Chondrocyte (in vitro differentiated cells): ENCODE data around the gene P2RY4. TPM values are rescaled to one million over a fixed set of nuclear protein-coding genes. Genes with fewer than 3 reads are reported as not detected.
"Not testable (repeated sequence)": the region's sequence is repeated elsewhere in the genome, so short reads cannot be mapped to it uniquely, and the experiment has no call there.

Source experiments
- DNase-seq: peaks from one replicate; pipeline ENCODE4 v3.0.0; 2021; ENCODE audit warnings: mixed read lengths, low spot score
- H3K27ac Mint-ChIP-seq: one replicate; pipeline ENCODE4 v1.8.0; 2021; ENCODE audit warnings: mild to moderate bottlenecking, moderate library complexity, mixed read lengths; ENCODE audit not compliant: unreplicated experiment
- H3K27me3 Mint-ChIP-seq: 2 replicates; pipeline ENCODE4 v1.8.0; 2021; ENCODE audit warnings: low read depth, mixed read lengths
- H3K36me3 Mint-ChIP-seq: 2 replicates; pipeline ENCODE4 v1.8.0; 2021; ENCODE audit warnings: low read depth, mixed read lengths
- H3K4me1 Mint-ChIP-seq: 2 replicates; pipeline ENCODE4 v1.8.0; 2021; ENCODE audit warnings: low read depth, mild to moderate bottlenecking, mixed read lengths
- H3K4me3 Mint-ChIP-seq: one replicate; pipeline ENCODE4 v1.8.0; 2021; ENCODE audit warnings: mild to moderate bottlenecking, moderate library complexity, mixed read lengths; ENCODE audit not compliant: unreplicated experiment
- H3K9me3 Mint-ChIP-seq: 2 replicates; pipeline ENCODE4 v1.8.0; 2021; ENCODE audit warnings: low read depth, mixed read lengths
- total RNA-seq: library from RNA; stranded (reverse); gene quantifications from 3 replicates; pipeline ENCODE4 v1.2.1, GENCODE V29; 2021
- TF ChIP-seq, protein P1 (sequence below): fragments of 200-600 bp; sonication (generic); IDR thresholded peaks from 2 replicates; pipeline ENCODE4 v1.5.0; 2021; ENCODE audit warnings: antibody characterized with exemption, mild to moderate bottlenecking, moderate library complexity

P2RY4 gene
- total RNA-seq, 1 donor from 2014 or later = not detected

GRCh38 chrX:70254063-70254400, 6.0 kb downstream of the P2RY4 start:
- Mint-ChIP-seq H3K27me3 (no peaks in the 10 kb centered on the region), H3K4me3 (no peak overlapping the region), H3K27ac (no peak overlapping the region), H3K9me3 (peaks cover 30% of the 10 kb centered on the region), H3K4me1 (no peaks in the 10 kb centered on the region), H3K36me3 (no peaks in the 10 kb centered on the region)
- TF ChIP-seq, protein P1, sequence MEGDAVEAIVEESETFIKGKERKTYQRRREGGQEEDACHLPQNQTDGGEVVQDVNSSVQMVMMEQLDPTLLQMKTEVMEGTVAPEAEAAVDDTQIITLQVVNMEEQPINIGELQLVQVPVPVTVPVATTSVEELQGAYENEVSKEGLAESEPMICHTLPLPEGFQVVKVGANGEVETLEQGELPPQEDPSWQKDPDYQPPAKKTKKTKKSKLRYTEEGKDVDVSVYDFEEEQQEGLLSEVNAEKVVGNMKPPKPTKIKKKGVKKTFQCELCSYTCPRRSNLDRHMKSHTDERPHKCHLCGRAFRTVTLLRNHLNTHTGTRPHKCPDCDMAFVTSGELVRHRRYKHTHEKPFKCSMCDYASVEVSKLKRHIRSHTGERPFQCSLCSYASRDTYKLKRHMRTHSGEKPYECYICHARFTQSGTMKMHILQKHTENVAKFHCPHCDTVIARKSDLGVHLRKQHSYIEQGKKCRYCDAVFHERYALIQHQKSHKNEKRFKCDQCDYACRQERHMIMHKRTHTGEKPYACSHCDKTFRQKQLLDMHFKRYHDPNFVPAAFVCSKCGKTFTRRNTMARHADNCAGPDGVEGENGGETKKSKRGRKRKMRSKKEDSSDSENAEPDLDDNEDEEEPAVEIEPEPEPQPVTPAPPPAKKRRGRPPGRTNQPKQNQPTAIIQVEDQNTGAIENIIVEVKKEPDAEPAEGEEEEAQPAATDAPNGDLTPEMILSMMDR = no peak
- DNase-seq = no peak

GRCh38 chrX:70253377-70254062, 6.5 kb downstream of the P2RY4 start:
- no peak for DNase-seq
- TF ChIP-seq, protein P1 = no peak
- Mint-ChIP-seq H3K4me3 (no peak overlapping the region), H3K36me3 (no peaks in the 10 kb centered on the region), H3K27ac (no peak overlapping the region), H3K27me3 (no peaks in the 10 kb centered on the region), H3K4me1 (no peaks in the 10 kb centered on the region), H3K9me3 (peaks cover 30% of the 10 kb centered on the region)

DNA sequence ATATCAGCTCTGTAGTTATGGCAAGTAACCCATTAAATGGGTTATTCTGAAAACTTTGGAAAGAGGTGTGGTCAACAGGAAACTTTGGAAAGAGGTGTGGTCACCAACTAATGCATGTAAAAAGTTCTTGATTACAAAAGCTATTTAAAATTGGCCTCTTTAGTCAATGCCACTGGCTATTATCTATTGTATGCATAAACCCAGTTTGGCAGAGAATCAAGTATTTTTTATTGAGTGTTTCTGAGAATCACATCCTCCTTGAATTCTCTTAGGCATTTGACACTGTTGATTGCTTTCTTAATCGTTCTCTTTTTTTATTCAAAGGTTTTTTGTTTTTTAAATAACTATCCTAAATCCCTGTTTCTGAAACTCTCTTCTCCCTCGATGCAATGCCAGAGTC, 7.5 kb downstream of the P2RY4 start:
- no peaks in the 10 kb centered on the region for H3K27me3 Mint-ChIP-seq
- no peaks in the 10 kb centered on the region for H3K4me1 Mint-ChIP-seq
- H3K36me3 Mint-ChIP-seq = no peaks in the 10 kb centered on the region
- TF ChIP-seq, protein P1 = no peak
- H3K27ac Mint-ChIP-seq = no peak overlapping the region
- H3K9me3 Mint-ChIP-seq = peaks cover 30% of the 10 kb centered on the region
- no peak for DNase-seq
- H3K4me3 Mint-ChIP-seq = no peak overlapping the region

GRCh38 chrX:70247252-70247651, 12.8 kb downstream of the P2RY4 start:
- Mint-ChIP-seq H3K9me3 (peaks cover 15% of the 10 kb centered on the region), H3K27ac (no peak overlapping the region), H3K27me3 (no peaks in the 10 kb centered on the region), H3K4me3 (no peak overlapping the region), H3K36me3 (no peaks in the 10 kb centered on the region), H3K4me1 (no peaks in the 10 kb centered on the region)
- no peak for DNase-seq
- TF ChIP-seq, protein P1 = no peak

- TF ChIP-seq, protein P1 = no peak
- Mint-ChIP-seq H3K27ac (no peak overlapping the region), H3K27me3 (no peaks in the 10 kb centered on the region), H3K4me3 (no peak overlapping the region), H3K4me1 (no peaks in the 10 kb centered on the region), H3K9me3 (peaks cover 7% of the 10 kb centered on the region), H3K36me3 (no peaks in the 10 kb centered on the region)
- DNase-seq = no peak
Observed at GRCh38 chrX:70244881-70245280, 15.1 kb downstream of the P2RY4 start.

DNA sequence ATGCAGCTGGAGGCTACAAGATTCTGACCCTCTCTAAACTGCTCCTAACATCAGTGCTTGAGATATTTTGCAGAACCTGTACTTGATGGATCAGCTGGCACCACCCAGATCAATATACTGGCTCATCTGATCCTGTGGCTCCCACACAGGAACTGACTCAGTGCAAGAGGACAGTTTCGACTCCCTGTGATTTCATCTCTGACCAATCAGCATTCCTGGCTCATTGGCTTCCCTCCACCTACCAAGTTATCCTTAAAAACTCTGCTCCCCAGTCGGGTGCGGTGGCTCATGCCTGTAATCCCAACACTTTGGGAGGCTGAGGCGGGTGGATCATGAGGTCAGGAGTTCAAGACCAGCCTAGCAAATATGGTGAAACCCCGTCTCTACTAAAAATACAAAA, 16.4 kb downstream of the P2RY4 start:
- H3K9me3 Mint-ChIP-seq, H3K36me3 Mint-ChIP-seq, H3K27me3 Mint-ChIP-seq, DNase-seq, H3K4me1 Mint-ChIP-seq, H3K4me3 Mint-ChIP-seq, H3K27ac Mint-ChIP-seq: not testable (repeated sequence)
